WTC11 (cell line): Measurements from ENCODE around the gene EBNA1BP2. TPM values are rescaled to one million over a fixed set of nuclear protein-coding genes. Genes with fewer than 3 reads are reported as not detected.

Experiments used
- ATAC-seq: fragments of 200-7000 bp; cut with Tn5 transposase; 2 replicates; pipeline ENCODE4 v1.10.0; 2021; ENCODE audit warnings: mild to moderate bottlenecking, moderate library complexity
- CTCF ChIA-PET: fragments of 300-600 bp; sonication (Branson Sonifier 250); formaldehyde crosslinking; loops from one replicate; lab custom pipeline; 2021; ENCODE audit warnings: antibody characterized with exemption; lab: Charles Lee
- POLR2A ChIA-PET: fragments of 350-600 bp; sonication (Branson Sonifier 250); formaldehyde crosslinking; loops from one replicate; lab custom pipeline; 2021; ENCODE audit warnings: antibody characterized with exemption; lab: Charles Lee
- DNase-seq: peaks from one replicate; pipeline ENCODE4 v3.0.0; 2021; ENCODE audit warnings: low spot score
- H3K27ac Mint-ChIP-seq: 2 replicates; pipeline ENCODE4 v1.8.0; 2021; ENCODE audit warnings: mixed read lengths
- H3K27me3 Mint-ChIP-seq: 2 replicates; pipeline ENCODE4 v1.8.0; 2021; ENCODE audit warnings: low read depth, mild to moderate bottlenecking, moderate library complexity, mixed read lengths
- H3K36me3 Mint-ChIP-seq: 2 replicates; pipeline ENCODE4 v1.8.0; 2021; ENCODE audit warnings: mixed read lengths
- H3K4me1 Mint-ChIP-seq: 2 replicates; pipeline ENCODE4 v1.8.0; 2022; ENCODE audit warnings: mixed read lengths
- H3K4me3 Mint-ChIP-seq: 2 replicates; pipeline ENCODE4 v1.8.0; 2021; ENCODE audit warnings: mild to moderate bottlenecking, moderate library complexity, mixed read lengths
- H3K9me3 Mint-ChIP-seq: 2 replicates; pipeline ENCODE4 v1.8.0; 2021; ENCODE audit warnings: mixed read lengths
- ARID4B ChIP-seq: sonication (generic); formaldehyde crosslinking; IDR thresholded peaks from 2 replicates; pipeline ENCODE4 v1.8.0; 2023; ENCODE audit warnings: missing genetic modification reagents, mild to moderate bottlenecking, borderline replicate concordance
- KAT7 ChIP-seq: sonication (generic); formaldehyde crosslinking; IDR thresholded peaks from 2 replicates; pipeline ENCODE4 v1.8.1; 2023; ENCODE audit warnings: missing genetic modification reagents, mild to moderate bottlenecking, borderline replicate concordance
- MXD4 ChIP-seq: fragments of 250-450 bp; sonication (Bioruptor Pico); IDR thresholded peaks from 2 replicates; pipeline ENCODE4 v1.8.0; 2021; ENCODE audit warnings: mild to moderate bottlenecking, moderate library complexity, borderline replicate concordance
- RORB ChIP-seq: fragments of 250-450 bp; sonication (Bioruptor Pico); IDR thresholded peaks from 2 replicates; pipeline ENCODE4 v1.9.0; 2021; ENCODE audit warnings: mild to moderate bottlenecking
- SP1 ChIP-seq: sonication (generic); formaldehyde crosslinking; conservative IDR thresholded peaks from 2 replicates; pipeline ENCODE4 v1.8.1; 2022; ENCODE audit warnings: missing genetic modification reagents
- TP53 ChIP-seq: sonication (generic); formaldehyde crosslinking; IDR thresholded peaks from 2 replicates; pipeline ENCODE4 v1.8.1; 2023; ENCODE audit warnings: mild to moderate bottlenecking, missing genetic modification reagents
- USF1 ChIP-seq: sonication (generic); formaldehyde crosslinking; IDR thresholded peaks from 2 replicates; pipeline ENCODE4 v1.8.0; 2022; ENCODE audit warnings: mild to moderate bottlenecking, missing genetic modification reagents
- ZNF121 ChIP-seq: sonication (generic); formaldehyde crosslinking; IDR thresholded peaks from 2 replicates; pipeline ENCODE4 v1.8.0; 2023; ENCODE audit warnings: missing genetic modification reagents
- ZNF281 ChIP-seq: sonication (generic); formaldehyde crosslinking; IDR thresholded peaks from 2 replicates; pipeline ENCODE4 v1.8.0; 2023; ENCODE audit warnings: mild to moderate bottlenecking, missing genetic modification reagents
- ZNF317 ChIP-seq: sonication (generic); formaldehyde crosslinking; IDR thresholded peaks from 2 replicates; pipeline ENCODE4 v1.8.1; 2023; ENCODE audit warnings: low read depth, mild to moderate bottlenecking, moderate library complexity, missing genetic modification reagents, borderline replicate concordance
- ZNF425 ChIP-seq: fragments of 250-450 bp; sonication (Bioruptor Pico); conservative IDR thresholded peaks from 2 replicates; pipeline ENCODE4 v1.9.0; 2021; ENCODE audit warnings: mild to moderate bottlenecking
- ZNF532 ChIP-seq: fragments of 250-450 bp; sonication (Bioruptor Pico); IDR thresholded peaks from 2 replicates; pipeline ENCODE4 v1.9.0; 2021; ENCODE audit warnings: mild to moderate bottlenecking, borderline replicate concordance
- ZSCAN18 ChIP-seq: fragments of 250-450 bp; sonication (Bioruptor Pico); IDR thresholded peaks from 2 replicates; pipeline ENCODE4 v2.1.2; 2022; ENCODE audit warnings: mild to moderate bottlenecking, moderate library complexity
- total RNA-seq: library from RNA; stranded (reverse); gene quantifications from 3 replicates; pipeline ENCODE4 v1.2.3, GENCODE V29; 2021

The EBNA1BP2 gene
- total RNA-seq, 1 experiment from 2014 or later: 93.7 TPM

- peak; percentile 94; the same call in 1 of the 2 replicates for TF ChIP-seq ARID4B (CRISPR knock-in tag)
- peak; percentile 81; the same call in 1 of the 2 replicates for TF ChIP-seq TP53 (CRISPR knock-in tag)
- no peak for TF ChIP-seq ZNF425 (CRISPR knock-in tag)
- TF ChIP-seq KAT7 (CRISPR knock-in tag): no peak
- TF ChIP-seq ZNF532 (CRISPR knock-in tag): no peak
Measured at GRCh38 chr1:43147625-43148327, 24.3 kb downstream of the EBNA1BP2 start (continued).

GRCh38 chr1:43144237-43144636 is 27.9 kb downstream of the EBNA1BP2 start:
- ATAC-seq (no peak), DNase-seq (no peak)
- ChIA-PET POLR2A (no interaction called here), CTCF (interaction anchor here (0.6 to 1.6 kb wide), 17 partner anchors 10 to 313 kb away, joined by 3 to 13 read pairs (median 4); partner anchors contain the start of genes CFAP57, EBNA1BP2 and ZNF691)
- Mint-ChIP-seq H3K27ac (no peak overlapping the region), H3K27me3 (peaks cover 4% of the 10 kb centered on the region; the same call in 1 of the 2 replicates), H3K36me3 (peaks cover 8% of the 10 kb centered on the region), H3K4me3 (no peak overlapping the region), H3K9me3 (peaks cover 6% of the 10 kb centered on the region), H3K4me1 (peaks cover 24% of the 10 kb centered on the region)
- TF ChIP-seq USF1 (CRISPR knock-in tag): no peak
- no peak for TF ChIP-seq RORB (CRISPR knock-in tag)
- no peak for TF ChIP-seq ZSCAN18 (CRISPR knock-in tag)
- TF ChIP-seq ZNF317 (CRISPR knock-in tag): no peak
- no peak for TF ChIP-seq MXD4 (CRISPR knock-in tag)
- no peak for TF ChIP-seq SP1 (CRISPR knock-in tag)
- no peak for TF ChIP-seq ZNF281 (CRISPR knock-in tag)
- TF ChIP-seq ARID4B (CRISPR knock-in tag): no peak
- no peak for TF ChIP-seq ZNF121 (CRISPR knock-in tag)
